Measurements from ENCODE around the gene NTNG2.
A peak's percentile ranks its signal among the peaks of the same experiment; 100 is the strongest.
"Not testable (repeated sequence)": the region's sequence is repeated elsewhere in the genome, so short reads cannot be mapped to it uniquely, and the experiment has no call there.

The NTNG2 gene

DNA sequence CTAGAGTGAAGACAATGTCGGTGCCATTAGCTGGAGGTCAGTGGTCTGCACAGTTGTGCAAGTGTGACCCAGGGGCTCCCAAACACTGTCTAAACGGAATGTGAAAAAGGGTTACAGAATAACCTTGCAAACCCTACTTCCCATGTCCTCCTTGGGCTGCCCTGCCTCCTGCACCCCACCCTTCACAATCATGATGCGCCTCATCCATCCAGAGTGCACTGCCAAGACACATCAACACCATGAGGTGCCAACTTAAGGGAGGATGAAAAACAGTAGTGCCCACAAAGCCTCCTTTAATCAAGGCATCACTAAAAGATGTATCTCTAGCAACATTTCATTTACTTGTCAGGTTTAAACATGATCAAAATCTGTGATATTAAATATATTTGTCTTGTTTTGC lies 105.8 kb downstream of the NTNG2 start:
- TF ChIP-seq, protein P1, sequence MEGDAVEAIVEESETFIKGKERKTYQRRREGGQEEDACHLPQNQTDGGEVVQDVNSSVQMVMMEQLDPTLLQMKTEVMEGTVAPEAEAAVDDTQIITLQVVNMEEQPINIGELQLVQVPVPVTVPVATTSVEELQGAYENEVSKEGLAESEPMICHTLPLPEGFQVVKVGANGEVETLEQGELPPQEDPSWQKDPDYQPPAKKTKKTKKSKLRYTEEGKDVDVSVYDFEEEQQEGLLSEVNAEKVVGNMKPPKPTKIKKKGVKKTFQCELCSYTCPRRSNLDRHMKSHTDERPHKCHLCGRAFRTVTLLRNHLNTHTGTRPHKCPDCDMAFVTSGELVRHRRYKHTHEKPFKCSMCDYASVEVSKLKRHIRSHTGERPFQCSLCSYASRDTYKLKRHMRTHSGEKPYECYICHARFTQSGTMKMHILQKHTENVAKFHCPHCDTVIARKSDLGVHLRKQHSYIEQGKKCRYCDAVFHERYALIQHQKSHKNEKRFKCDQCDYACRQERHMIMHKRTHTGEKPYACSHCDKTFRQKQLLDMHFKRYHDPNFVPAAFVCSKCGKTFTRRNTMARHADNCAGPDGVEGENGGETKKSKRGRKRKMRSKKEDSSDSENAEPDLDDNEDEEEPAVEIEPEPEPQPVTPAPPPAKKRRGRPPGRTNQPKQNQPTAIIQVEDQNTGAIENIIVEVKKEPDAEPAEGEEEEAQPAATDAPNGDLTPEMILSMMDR (IDR thresholded peaks at IDR 0.05; ENCODE audit: borderline replicate concordance, insufficient read depth, low read depth, low read length), result no peak
- H3K4me3 ChIP-seq (ENCODE audit: low read depth, low read length), result no peak overlapping the region

DNA sequence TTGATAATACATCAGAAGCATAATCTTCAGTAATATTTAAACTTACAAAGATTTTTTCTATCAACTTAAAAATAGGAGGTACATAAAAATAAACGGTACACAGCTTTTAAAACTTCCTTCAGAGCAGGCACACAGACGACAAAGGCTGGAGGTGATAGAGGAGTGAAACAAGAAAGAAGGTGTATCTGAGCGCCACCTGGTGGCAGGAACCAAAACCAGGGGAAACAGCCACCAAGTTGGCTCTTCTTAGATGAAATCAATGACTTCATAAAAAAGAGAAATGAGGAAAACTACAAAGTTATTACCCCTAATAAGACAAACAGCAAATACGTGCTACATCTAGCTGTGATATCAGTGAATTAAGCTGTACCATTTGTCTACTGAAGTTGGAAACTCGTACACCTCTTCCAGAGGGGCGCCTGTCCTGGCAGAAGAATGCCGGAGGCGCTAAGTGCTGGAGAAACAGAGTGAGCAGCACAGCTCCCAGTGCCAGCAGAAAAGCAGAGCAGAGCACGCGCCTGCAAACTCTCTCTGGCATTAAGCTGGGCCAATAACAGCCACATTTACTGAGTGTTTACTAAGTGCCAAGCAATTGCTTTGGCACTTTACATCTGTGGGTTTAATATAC lies 107.0 kb downstream of the NTNG2 start:
- TF ChIP-seq, protein P1 (IDR thresholded peaks at IDR 0.05; ENCODE audit: borderline replicate concordance, insufficient read depth, low read depth, low read length), result peak; percentile 73
- H3K4me3 ChIP-seq (ENCODE audit: low read depth, low read length), result no peak overlapping the region

DNA sequence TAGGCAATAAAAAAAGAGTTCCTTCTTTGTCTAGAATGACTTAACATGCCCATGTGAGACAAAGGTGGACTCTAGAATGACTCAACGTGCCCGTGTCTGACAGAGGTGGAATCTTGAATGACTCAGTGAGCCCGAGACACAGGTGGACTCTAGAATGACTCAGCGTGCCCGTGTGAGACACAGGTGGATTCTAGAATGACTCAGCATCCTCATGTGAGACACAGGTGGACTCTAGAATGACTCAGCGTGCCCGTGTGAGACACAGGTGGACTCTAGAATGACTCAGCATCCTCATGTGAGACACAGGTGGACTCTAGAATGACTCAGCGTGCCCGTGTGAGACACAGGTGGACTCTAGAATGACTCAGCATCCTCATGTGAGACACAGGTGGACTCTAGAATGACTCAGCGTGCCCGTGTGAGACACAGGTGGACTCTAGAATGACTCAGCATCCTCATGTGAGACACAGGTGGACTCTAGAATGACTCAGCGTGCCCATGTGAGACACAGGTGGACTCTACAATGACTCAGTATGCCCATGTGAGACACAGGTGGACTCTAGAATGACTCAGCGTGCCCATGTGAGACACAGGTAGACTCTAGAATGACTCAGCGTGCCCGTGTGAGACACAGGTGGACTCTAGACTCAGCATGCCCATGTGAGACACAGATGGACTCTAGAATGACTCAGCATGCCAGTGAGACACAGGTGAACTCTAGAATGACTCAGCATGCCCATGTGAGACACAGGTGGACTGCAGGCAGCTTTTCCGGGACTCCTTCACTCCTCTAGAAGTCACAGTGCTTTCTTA lies 108.1 kb downstream of the NTNG2 start:
- H3K4me3 ChIP-seq (ENCODE audit: low read depth, low read length), result not testable (repeated sequence)

DNA sequence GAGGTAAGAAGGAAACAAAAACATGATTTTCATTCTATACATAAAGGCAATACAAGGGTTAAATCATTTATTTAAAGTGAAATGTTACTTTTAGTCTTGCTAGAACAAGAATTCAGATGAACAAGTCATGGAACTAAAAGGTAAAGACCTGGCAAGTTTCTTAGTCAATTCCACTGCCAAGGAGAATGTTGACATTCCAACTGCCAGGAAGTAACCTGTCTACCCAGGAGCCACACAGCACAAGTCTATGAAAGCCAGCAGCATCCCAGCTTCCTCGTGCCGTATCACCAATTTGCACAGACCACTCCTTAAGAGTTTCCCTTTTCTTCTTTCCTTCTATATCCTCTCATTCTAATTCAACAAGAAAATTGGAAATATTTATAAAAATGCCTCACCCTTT lies 113.0 kb downstream of the NTNG2 start:
- H3K4me3 ChIP-seq (ENCODE audit: low read depth, low read length), result no peak overlapping the region
- TF ChIP-seq, protein P1 (IDR thresholded peaks at IDR 0.05; ENCODE audit: borderline replicate concordance, insufficient read depth, low read depth, low read length), result no peak

DNA sequence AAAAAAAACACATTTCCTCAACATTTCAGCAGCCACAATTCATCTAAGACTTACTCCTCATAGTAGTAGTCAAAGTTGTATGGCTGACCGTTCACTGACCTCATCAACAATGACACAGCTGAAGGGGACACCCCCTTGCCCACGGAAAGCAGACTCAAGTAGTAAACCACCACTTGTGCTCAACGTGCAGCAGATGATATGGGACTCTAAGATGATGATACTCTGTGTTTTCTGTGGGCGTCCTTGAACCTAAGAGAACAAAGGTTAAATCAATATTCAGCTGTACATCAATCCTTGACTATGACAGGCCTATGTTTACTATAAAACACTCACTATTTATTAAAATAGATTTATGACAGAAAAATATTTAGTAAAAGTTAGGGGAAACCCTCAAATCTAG lies 121.3 kb downstream of the NTNG2 start:
- TF ChIP-seq, protein P1 (IDR thresholded peaks at IDR 0.05; ENCODE audit: borderline replicate concordance, insufficient read depth, low read depth, low read length), result no peak
- no peak overlapping the region for H3K4me3 ChIP-seq (ENCODE audit: low read depth, low read length)

DNA sequence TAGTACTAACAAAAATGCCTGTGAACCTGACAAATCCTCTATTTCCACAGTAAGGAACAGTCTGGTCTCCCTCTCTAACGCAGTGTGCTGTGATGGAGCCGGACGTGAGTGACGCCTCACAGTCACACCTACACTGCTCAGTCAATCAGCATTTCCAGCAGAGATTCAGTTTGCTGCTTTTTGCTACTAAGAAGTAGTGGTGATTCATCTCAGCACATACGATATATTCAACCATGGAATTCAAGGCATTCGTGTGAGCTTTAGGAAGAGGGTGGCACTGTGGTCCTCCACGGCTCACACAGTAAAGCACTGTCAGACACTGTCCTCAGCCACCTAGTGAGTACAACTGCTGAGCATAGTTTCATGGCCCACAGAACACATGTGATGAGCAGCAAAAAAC lies 122.0 kb downstream of the NTNG2 start:
- TF ChIP-seq, protein P1 (IDR thresholded peaks at IDR 0.05; ENCODE audit: borderline replicate concordance, insufficient read depth, low read depth, low read length), result no peak
- H3K4me3 ChIP-seq (ENCODE audit: low read depth, low read length), result no peak overlapping the region

DNA sequence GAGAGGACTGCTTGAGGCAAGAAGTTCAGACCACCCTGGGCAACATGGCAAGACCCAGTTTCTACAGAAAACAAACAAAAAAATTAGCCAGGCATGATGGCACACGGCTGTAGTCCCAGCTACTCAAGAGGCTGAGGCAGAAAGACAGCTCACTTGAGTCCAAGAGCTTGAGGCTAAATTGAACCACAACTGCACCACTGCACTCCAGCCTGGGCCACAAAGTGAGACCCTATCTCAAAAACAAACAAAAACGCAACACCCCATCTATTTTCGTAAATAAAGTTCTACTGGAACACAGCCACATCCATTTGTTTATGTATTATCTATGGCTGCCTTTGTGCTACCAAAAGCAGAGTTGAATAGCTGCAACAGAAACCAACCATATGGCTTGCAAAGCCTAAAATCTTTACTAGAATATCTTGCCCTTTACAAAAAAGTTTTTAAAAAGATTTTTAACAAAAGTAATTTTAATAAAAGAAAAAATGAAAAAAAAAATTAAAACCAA lies 125.5 kb downstream of the NTNG2 start:
- no peak overlapping the region for H3K4me3 ChIP-seq (ENCODE audit: low read depth, low read length)
- TF ChIP-seq, protein P1 (IDR thresholded peaks at IDR 0.05; ENCODE audit: borderline replicate concordance, insufficient read depth, low read depth, low read length), result no peak
